Fibroblast of villous mesenchyme (primary cell): ENCODE data around the gene TIPRL. TPM values are rescaled to one million over a fixed set of nuclear protein-coding genes. Genes with fewer than 3 reads are reported as not detected.
"Not testable (repeated sequence)": the region's sequence is repeated elsewhere in the genome, so short reads cannot be mapped to it uniquely, and the experiment has no call there.

Source experiments
- DNase-seq: peaks from one replicate; pipeline ENCODE4 v3.0.0-alpha.2; 2010; ENCODE audit warnings: low read depth
- H3K4me3 ChIP-seq: 2 replicates; pipeline ENCODE4 v1.5.1; 2011; ENCODE audit warnings: low read depth, mild to moderate bottlenecking, low read length
- total RNA-seq: library from RNA; depleted of rRNA; stranded (reverse); fragments of >200 nt; gene quantifications from 2 replicates; pipeline ENCODE4 v1.2.3, GENCODE V29; 2012
- TF ChIP-seq, protein P1 (sequence below): IDR thresholded peaks from 2 replicates; pipeline ENCODE4 v1.5.1; 2012; ENCODE audit warnings: low read depth, mild to moderate bottlenecking, low read length; ENCODE audit not compliant: insufficient read depth

TIPRL gene
- total RNA-seq, 1 donor = 45.3 TPM

DNA sequence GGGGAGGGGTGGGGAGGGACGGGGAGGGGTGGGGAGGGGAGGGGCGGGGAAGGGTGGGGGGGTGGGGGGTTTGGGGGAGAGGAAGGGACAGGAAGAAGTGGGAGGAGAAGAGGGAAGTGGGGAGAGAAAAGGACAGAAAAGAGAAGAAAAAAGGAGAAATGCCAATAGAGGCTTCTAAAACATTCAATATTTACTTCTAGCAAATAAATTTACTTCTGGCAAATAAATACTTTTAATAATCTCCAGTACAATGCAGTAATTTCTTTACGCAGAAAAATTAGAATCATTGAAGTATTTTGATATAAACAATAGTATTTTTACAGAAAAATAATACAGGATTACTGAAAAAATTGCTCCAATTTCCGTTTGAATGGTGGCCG is 32.6 kb upstream of the TIPRL start:
- TF ChIP-seq, protein P1, sequence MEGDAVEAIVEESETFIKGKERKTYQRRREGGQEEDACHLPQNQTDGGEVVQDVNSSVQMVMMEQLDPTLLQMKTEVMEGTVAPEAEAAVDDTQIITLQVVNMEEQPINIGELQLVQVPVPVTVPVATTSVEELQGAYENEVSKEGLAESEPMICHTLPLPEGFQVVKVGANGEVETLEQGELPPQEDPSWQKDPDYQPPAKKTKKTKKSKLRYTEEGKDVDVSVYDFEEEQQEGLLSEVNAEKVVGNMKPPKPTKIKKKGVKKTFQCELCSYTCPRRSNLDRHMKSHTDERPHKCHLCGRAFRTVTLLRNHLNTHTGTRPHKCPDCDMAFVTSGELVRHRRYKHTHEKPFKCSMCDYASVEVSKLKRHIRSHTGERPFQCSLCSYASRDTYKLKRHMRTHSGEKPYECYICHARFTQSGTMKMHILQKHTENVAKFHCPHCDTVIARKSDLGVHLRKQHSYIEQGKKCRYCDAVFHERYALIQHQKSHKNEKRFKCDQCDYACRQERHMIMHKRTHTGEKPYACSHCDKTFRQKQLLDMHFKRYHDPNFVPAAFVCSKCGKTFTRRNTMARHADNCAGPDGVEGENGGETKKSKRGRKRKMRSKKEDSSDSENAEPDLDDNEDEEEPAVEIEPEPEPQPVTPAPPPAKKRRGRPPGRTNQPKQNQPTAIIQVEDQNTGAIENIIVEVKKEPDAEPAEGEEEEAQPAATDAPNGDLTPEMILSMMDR = no peak
- DNase-seq = no peak
- H3K4me3 ChIP-seq = no peak overlapping the region

DNA sequence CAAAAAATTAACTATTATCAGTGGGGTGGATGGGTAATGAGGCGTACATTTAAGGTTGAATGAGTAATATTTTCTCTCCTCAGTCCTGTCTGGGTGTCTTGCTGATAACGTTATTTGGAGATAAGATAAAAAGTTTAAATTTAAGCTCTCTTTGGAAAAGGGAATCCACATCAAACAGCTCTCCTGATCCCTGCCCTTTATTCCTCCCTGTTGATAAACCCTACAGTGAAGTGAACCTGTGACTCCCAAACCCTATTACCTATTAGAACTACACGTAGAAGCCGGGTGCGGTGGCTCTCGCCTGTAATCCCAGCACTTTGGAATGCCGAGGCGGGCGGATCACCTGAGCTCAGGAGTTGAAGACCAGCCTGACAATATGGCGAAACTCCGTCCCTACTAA is 32.1 kb upstream of the TIPRL start:
- DNase-seq = no peak
- no peak overlapping the region for H3K4me3 ChIP-seq
- TF ChIP-seq, protein P1 = no peak

DNA sequence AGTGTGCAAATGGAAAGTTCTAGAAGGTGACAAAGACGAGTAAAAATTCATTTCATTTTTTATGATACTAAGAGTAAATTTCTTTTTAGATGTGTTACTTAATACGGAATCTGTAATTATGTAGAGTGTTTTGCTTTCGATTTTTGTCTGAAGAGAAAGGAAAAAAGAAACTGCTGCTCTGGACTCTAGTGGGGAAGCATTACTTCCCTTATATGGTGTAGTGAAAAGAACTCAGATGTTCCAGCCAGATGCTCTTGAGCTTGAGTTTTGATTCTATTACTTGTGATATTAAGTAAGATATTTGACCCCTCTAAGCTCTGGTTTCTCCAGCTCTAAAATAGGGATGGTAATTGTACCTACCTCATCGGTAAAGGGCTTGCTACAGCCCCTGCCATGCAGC is 29.8 kb upstream of the TIPRL start:
- no peak overlapping the region for H3K4me3 ChIP-seq
- no peak for DNase-seq
- TF ChIP-seq, protein P1 = no peak

DNA sequence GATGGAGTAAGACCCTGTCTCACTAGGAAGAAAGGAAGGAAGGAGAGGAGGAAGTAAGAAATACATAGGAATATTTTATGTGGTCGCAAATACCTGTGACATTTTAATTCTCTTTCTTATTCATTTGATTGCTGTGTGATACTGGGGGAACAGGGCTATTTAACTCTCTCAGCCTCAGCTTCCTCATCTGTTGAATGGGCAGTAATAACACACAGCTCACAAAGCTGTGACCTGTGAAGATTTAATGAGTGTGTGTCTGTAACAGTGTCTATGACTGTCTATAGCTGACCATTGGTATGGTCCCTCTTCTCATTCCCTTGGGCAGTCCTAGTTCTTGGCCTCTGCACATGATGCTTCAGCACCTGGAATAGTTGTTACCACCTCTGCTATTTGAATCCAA is 28.5 kb upstream of the TIPRL start:
- TF ChIP-seq, protein P1 = no peak
- no peak for DNase-seq
- H3K4me3 ChIP-seq = no peak overlapping the region

DNA sequence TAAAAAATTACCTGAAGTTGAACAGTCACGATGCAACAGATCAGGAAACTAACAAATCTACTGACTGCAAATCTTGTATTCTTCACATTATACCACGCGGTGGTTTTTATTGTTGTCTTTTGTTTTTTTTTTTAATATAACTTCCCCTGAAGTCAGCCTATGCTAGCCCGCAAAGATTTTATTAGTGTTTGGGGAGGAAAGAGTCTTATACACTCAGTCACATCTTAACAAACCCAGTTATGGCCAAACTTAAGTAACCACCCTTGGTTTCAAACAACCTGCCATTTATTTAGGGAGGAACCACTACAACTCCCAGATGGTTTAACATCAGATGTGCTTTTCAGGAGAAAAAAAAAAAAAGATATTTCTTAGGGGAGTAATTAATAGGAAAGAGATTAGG is 26.8 kb upstream of the TIPRL start:
- no peak for DNase-seq
- TF ChIP-seq, protein P1 = no peak
- H3K4me3 ChIP-seq = no peak overlapping the region

DNA sequence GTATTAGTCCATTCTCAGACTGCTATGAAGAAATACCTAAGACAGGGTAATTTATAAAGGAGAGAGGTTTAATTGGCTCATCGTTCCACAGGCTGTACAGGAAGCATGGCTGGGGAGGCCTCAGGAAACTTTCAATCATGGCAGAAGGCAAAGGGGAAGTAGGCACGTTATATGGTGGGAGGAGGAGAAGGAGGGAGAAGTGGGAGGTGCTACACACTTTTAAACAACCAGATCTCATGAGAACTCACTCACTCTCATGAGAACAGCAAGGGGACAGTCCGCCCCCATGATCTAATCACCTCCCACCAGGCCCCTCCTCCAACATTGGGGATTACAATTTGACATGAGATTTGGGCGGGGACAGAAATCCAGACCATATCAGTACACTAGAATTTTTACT is 24.1 kb upstream of the TIPRL start:
- not testable (repeated sequence) for DNase-seq, H3K4me3 ChIP-seq

DNA sequence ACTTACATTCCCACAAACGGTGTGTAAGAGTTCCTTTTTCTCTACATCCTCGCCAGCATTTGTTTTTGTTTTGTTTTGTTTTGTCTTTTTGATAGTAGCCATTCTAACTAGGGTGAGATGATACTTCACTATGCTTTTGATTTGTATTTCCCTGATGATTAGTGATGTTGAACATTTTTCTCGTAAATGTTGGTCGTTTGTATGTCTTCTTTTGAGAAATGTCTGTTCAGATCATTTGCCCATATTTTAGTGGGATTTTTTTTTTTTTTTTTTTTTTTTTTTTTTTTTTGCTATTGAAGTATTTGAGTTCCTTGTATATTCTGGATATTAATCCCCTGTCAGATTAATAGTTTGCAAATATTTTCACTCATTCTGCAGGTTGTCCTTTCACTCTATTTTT is 22.9 kb upstream of the TIPRL start:
- no peak overlapping the region for H3K4me3 ChIP-seq
- DNase-seq = no peak
- TF ChIP-seq, protein P1 = no peak
